Measurements from ENCODE around the gene DYNLRB2.
A peak's percentile ranks its signal among the peaks of the same experiment; 100 is the strongest.

The DYNLRB2 gene

DNA sequence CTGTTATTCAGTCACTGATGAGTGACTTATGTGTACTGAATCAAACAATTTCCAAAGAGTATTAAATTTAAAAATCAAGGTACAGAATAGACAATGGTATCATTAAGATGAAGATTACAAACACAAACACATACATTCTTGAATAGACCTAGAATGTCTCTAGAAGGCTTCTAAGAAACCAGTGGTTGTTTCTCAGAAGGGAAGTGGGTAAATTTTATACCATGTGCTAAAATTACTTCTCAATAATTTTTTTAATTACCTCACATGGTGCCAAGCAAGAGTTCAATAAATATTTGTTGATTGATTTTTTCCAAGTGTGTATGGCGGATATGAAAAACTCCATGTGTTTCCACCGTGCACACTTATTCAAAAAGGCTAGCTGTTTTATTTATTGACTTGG, 6.4 kb downstream of the DYNLRB2 start:
- no peak for DNase-seq (ENCODE audit: low read depth in 1 of 2, low spot score in 1 of 2)

- no peak for DNase-seq (ENCODE audit: low read depth in 1 of 2, low spot score in 1 of 2)
Observed at GRCh38 chr16:80552277-80552676, 11.5 kb downstream of the DYNLRB2 start.

DNA sequence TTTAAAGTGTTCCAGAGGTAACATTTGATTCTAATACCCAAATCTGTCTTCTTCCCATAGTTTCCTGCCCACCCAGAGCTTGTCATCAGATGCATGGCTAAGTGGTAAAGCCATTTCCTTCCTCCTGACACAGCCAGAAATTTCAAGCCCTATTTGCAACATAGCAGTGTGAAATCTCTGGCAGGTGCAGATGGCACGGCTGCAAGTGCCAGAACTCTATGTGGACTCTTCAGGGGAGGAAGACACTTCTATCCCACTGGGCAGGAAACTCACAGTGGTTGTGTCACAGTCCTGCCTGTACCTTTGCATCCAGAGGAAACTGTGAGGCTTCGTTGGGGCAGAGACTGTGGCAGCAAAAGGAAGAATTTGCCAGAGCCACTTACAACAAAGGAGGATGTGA, 13.2 kb downstream of the DYNLRB2 start:
- DNase-seq (ENCODE audit: low read depth in 1 of 2, low spot score in 1 of 2), result no peak

GRCh38 chr16:80556481-80556880, 15.7 kb downstream of the DYNLRB2 start:
- DNase-seq (ENCODE audit: low read depth in 1 of 2, low spot score in 1 of 2), result no peak

DNA sequence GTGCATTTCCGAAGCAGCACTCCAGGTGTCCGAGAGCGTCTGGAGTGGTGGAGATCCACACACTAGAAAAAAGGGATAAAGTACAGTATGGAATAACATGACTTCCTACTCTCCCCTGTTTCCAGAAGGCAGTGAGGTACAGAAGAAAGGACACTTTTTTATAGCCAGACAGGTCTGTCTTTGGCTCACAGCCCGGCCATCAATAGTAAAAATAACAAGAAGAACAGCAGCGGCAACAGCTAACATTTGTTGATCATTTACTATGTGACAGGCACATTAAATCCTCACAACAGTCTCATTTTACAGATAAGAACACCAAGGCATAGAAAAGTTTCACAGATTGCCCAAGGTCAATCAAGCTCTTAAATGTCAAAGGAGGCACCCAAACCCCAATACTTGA, 16.2 kb downstream of the DYNLRB2 start:
- DNase-seq (ENCODE audit: low read depth in 1 of 2, low spot score in 1 of 2), result no peak

GRCh38 chr16:80559369-80559768, 18.6 kb downstream of the DYNLRB2 start:
- DNase-seq (ENCODE audit: low read depth in 1 of 2, low spot score in 1 of 2), result no peak

DNA sequence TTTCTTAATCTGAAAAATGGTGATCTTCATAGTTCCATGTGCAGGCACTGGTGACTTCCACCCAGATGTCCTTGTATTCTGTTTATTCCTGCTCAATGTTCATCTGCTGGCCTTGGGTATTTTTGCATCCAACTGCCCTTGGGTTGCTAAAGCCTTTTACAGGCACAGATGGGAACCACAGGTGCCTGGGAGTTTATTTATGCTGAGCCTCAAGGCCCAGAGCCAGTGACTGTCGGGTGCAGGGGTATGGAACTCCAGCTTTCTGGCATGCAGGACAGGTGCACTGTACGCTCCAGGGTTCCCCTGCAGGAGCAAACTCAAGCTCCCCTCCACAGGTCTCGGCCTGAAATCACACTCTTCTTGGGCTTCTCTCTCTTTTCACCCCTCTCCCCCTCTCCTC, 22.3 kb downstream of the DYNLRB2 start:
- no peak for DNase-seq (ENCODE audit: low read depth in 1 of 2, low spot score in 1 of 2)

DNA sequence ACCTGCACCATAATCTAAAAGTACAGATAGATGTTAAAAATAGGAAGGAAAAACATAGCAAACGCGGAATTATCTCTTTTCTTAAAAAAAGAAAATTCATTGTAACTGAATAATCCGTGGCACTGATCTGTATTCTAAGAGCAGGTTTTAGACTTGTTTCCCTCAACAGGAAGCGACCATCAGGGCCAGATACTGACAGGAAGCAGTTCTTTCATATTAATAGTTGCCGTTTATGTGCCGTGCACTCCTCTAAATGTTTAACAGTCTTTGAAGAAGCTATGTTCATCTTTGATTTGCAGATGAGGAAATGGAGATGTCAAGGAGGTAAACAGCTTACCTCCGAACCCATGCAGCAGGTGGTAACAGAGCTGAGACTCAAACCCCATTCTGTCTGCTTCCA, 23.6 kb downstream of the DYNLRB2 start:
- no peak for DNase-seq (ENCODE audit: low read depth in 1 of 2, low spot score in 1 of 2)

DNA sequence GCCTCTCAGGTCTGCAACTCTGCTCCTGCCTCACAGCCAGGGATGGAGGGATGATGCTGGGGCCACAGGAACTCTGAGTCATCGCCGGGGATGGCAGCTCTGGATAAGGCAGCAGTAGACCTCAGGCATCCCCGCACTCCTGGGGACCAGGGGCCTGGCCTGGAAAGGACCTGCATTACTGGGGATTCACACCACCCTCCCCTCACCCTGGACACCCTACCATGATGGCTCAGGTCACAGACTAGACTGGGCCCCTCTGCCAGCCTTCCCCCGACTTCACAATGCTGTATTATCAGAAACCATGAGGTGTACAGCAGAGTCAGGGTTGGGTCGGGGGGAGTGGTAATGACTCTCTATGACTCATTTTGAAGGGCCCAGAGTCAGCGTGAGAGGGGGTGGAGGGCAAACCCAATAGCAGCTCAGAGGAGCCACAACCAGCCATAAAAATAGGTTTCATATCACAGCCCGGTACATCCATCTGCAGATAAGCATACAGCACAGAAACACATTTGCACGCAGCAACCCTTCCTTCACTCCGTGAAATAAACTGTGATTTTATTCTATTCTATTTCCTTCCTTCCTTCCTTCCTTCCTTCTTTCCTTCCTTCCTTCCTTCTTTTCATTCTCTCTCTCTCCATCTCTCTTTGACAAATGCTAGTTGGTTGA, 28.8 kb downstream of the DYNLRB2 start:
- DNase-seq (ENCODE audit: low read depth in 1 of 2, low spot score in 1 of 2), result peak; percentile 8 to 47

GRCh38 chr16:80570106-80570478, 29.3 kb downstream of the DYNLRB2 start:
- no peak for DNase-seq (ENCODE audit: low read depth in 1 of 2, low spot score in 1 of 2)

- no peak for DNase-seq (ENCODE audit: low read depth in 1 of 2, low spot score in 1 of 2)
Observed at GRCh38 chr16:80573700-80574120, 32.9 kb downstream of the DYNLRB2 start.

DNA sequence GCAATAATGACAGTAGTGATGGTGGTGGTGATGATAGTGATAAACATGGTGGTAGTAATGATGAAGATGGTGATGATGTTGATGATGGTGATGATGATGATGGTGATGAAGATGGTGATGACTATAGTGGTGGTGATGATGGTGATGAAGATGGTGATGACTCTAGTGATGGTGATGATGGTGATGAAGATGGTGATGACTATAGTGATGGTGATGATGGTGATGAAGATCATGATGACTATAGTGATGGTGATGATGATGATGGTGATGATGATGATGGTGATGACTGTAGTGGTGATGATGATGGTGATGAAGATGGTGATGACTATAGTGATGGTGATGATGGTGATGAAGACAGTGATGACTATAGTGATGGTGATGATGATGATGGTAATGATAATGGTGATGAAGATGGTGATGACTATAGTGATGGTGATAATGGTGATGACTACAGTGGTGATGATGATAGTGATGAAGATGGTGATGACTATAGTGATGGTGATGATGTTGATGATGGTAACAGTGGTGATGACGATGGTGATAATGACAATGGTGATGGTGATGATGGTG, 35.6 kb downstream of the DYNLRB2 start:
- no peak for DNase-seq (ENCODE audit: low read depth in 1 of 2, low spot score in 1 of 2)

- no peak for DNase-seq (ENCODE audit: low read depth in 1 of 2, low spot score in 1 of 2)
Observed at GRCh38 chr16:80577485-80578280, 36.9 kb downstream of the DYNLRB2 start.

DNA sequence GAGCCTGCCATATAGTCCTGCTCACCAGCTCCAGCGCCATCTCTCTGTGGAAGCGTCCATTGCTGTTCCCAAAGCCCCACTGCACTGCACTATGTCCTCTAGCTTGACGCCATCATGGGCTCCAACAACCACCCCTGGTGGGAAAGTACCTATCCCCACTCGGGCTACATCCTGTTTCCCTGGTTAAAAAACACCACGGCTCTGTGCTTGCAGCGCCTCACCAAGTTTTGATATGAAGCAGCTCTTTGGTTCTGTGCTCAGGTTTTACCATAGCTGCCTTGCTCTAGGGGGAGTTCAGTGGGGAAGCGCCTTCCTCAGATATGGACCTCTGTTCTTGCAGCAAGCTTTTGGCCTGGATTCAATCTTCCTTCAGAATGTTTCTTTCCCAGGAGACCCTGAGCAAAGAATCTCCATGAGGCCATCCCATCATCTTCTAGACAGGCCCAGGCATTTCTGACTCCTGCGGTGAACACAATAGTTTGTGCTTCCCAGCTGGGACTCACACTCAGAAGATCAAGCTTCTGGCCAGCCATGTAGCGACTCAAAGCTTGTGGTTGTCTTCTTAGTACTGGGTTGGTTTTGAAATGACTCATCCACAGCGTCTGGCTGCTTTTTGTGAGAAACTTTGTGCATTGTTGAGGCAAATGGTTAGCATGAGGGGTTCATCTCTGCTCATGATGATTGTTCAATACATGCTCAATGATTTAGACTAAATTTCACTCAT, 39.5 kb downstream of the DYNLRB2 start:
- DNase-seq (ENCODE audit: low read depth in 1 of 2, low spot score in 1 of 2), result peak; percentile 21 to 27

DNA sequence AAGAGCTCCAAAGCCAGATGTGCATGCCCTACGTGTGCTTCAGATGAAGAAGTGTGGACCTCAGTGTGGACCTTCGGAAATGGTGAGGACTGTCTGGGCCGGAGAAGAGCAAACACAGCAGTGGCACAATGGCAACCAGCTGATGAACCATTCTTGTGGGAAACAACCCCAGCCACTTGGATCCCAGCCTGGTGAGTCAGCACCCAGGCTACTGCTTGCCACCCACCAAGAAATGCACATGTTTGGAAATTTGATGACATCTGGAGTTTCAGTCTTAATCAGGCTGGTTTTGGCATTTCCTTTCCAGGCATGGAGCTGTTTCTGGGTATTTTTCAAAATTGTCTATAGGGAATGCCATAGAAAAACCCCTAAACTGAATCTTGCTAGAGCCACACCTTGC, 42.7 kb downstream of the DYNLRB2 start:
- DNase-seq (ENCODE audit: low read depth in 1 of 2, low spot score in 1 of 2), result peak in 1 of 2 donors; percentile 12

- DNase-seq (ENCODE audit: low read depth in 1 of 2, low spot score in 1 of 2), result no peak
Observed at GRCh38 chr16:80585764-80586163, 45.0 kb downstream of the DYNLRB2 start.

DNA sequence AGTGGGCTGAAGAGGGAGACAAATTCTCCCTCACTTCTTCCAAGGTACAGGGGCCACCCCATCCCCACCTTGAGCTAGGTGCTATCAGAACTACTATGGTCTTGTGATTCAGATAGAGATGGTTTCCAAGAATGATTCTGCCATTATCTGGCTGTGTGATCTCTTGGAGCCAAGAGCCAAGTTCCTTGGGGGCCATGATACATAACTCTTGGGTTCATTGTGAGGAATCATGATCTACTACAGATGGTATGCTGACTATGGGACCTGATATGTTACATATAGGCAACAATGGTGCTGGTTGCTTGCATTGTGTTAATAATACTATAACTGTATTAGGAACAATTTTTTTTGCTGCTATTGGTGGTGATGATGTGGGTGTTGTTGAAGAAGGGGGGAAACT, 45.7 kb downstream of the DYNLRB2 start:
- DNase-seq (ENCODE audit: low read depth in 1 of 2, low spot score in 1 of 2), result no peak

DNA sequence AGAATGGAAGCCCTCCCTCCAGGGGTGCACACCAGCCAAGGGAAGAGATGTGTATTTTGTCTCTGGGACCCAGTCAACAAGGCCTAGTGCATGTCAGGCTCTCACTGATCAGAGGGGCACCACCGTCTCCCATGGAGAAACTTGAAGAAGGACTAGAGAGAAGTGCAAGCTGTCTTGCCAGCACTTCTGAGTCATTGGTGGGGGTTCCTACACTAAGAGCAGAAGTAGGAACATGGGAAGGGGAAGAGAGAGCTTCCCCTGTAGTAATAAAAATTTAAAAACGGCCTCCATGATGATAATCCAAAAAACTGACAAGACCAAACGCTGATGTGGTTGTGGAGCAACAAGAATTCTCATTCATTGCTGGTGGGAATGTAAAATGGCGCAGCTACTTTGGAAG, 46.3 kb downstream of the DYNLRB2 start:
- no peak for DNase-seq (ENCODE audit: low read depth in 1 of 2, low spot score in 1 of 2)

- DNase-seq (ENCODE audit: low read depth in 1 of 2, low spot score in 1 of 2), result no peak
Observed at GRCh38 chr16:80591071-80591915, 50.5 kb downstream of the DYNLRB2 start.

GRCh38 chr16:80592273-80592672, 51.5 kb downstream of the DYNLRB2 start:
- DNase-seq (ENCODE audit: low read depth in 1 of 2, low spot score in 1 of 2), result no peak

GRCh38 chr16:80594756-80595155, 54.0 kb downstream of the DYNLRB2 start:
- no peak for DNase-seq (ENCODE audit: low read depth in 1 of 2, low spot score in 1 of 2)

Measured in stimulated activated CD4-positive, alpha-beta T cell treated with anti-CD3 and anti-CD28 coated beads, Interleukin-15, amount 100 ng/mL, for 1 hour (primary cell).